ENCODE results near the gene OVOL2.
"Not testable (repeated sequence)": the region's sequence is repeated elsewhere in the genome, so short reads cannot be mapped to it uniquely, and the experiment has no call there.

DNA sequence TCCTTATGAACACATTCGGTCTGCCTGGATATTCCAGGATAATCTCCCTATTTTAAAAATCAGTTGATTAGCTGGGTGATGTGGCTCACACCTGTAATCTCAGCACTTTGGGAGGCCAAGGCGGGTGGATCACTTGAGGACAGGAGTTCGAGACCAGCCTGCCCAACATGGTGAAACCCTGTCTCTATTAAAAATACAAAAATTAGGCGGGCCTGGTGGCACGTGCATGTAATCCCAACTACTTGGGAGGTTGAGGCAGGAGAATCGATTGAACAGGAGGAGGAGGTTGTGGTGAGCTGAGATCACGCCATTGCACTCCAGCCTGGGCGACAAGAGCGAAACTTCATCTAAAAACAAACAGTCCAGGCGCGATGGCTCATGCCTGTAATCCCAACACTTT is 31.1 kb upstream of the OVOL2 start:
- TF ChIP-seq, protein P1, sequence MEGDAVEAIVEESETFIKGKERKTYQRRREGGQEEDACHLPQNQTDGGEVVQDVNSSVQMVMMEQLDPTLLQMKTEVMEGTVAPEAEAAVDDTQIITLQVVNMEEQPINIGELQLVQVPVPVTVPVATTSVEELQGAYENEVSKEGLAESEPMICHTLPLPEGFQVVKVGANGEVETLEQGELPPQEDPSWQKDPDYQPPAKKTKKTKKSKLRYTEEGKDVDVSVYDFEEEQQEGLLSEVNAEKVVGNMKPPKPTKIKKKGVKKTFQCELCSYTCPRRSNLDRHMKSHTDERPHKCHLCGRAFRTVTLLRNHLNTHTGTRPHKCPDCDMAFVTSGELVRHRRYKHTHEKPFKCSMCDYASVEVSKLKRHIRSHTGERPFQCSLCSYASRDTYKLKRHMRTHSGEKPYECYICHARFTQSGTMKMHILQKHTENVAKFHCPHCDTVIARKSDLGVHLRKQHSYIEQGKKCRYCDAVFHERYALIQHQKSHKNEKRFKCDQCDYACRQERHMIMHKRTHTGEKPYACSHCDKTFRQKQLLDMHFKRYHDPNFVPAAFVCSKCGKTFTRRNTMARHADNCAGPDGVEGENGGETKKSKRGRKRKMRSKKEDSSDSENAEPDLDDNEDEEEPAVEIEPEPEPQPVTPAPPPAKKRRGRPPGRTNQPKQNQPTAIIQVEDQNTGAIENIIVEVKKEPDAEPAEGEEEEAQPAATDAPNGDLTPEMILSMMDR (IDR thresholded peaks at IDR 0.05), result not testable (repeated sequence)
- not testable (repeated sequence) for TF ChIP-seq POLR2A (IDR thresholded peaks at IDR 0.05)
